Naive thymus-derived CD4-positive, alpha-beta T cell (primary cell): ENCODE results near the gene AATF. TPM values are rescaled to one million over a fixed set of nuclear protein-coding genes. Genes with fewer than 3 reads are reported as not detected.
A peak's percentile ranks its signal among the peaks of the same experiment; 100 is the strongest.

Source experiments
- ATAC-seq: fragments of 150-1000 bp; cut with Tn5 transposase; 2 replicates; pipeline ENCODE4 v1.10.0; 2021; ENCODE audit warnings: mild to moderate bottlenecking, moderate library complexity
- CTCF ChIA-PET: fragments of 350-600 bp; sonication (Branson Sonifier 250); formaldehyde crosslinking; loops from one replicate; lab custom pipeline; 2021; ENCODE audit warnings: antibody characterized with exemption; lab: Charles Lee
- POLR2A ChIA-PET: fragments of 350-600 bp; sonication (Branson Sonifier 250); formaldehyde crosslinking; loops from one replicate; lab custom pipeline; 2021; ENCODE audit warnings: antibody characterized with exemption, inconsistent platforms; lab: Charles Lee
- DNase-seq, 9 donors: peaks; one replicate each; pipeline versions ENCODE4 v3.0.0 to v3.0.0-alpha.2; 2020 to 2022; ENCODE audit warnings: mixed read lengths in 1 of 9
- H3K27ac ChIP-seq: one replicate; pipeline ENCODE4 v1.7.0; 2013; ENCODE audit warnings: mild to moderate bottlenecking, low read depth, low read length, moderate library complexity
- H3K27me3 ChIP-seq, 2 donors: one replicate each; pipeline ENCODE4 v1.7.0; 2013; ENCODE audit warnings: low read length in 2 of 2, mild to moderate bottlenecking in 2 of 2, moderate library complexity in 2 of 2; ENCODE audit not compliant: control insufficient read depth in 2 of 2, insufficient read depth in 2 of 2
- H3K36me3 ChIP-seq, 3 experiments: 1 replicate in 2 of 3; 2 replicates in 1 of 3; pipeline ENCODE4 v1.7.0; 2013; ENCODE audit warnings: low read length in 3 of 3, mild to moderate bottlenecking in 3 of 3, moderate library complexity in 1 of 3; ENCODE audit not compliant: insufficient read depth in 3 of 3, control insufficient read depth in 2 of 3
- H3K4me1 ChIP-seq, 2 donors: one replicate each; pipeline ENCODE4 v1.7.0; 2013; ENCODE audit warnings: low read length in 2 of 2, mild to moderate bottlenecking in 2 of 2, moderate library complexity in 1 of 2; ENCODE audit not compliant: control insufficient read depth in 2 of 2, insufficient read depth in 2 of 2
- H3K4me3 ChIP-seq: 2 replicates; pipeline ENCODE4 v1.7.0; 2013; ENCODE audit warnings: mild to moderate bottlenecking, low read length
- H3K9me3 ChIP-seq, 3 experiments: 1 replicate in 2 of 3; 2 replicates in 1 of 3; pipeline ENCODE4 v1.7.0; 2013; ENCODE audit warnings: low read length in 3 of 3; ENCODE audit not compliant: control insufficient read depth in 2 of 3
- H3K27ac Mint-ChIP-seq, 9 donors: one replicate each; pipeline ENCODE4 v1.8.0; 2020 to 2022; ENCODE audit warnings: mixed read lengths in 9 of 9, mild to moderate bottlenecking in 8 of 9, moderate library complexity in 5 of 9, inconsistent platforms in 2 of 9
- H3K27me3 Mint-ChIP-seq, 5 donors: one replicate each; pipeline ENCODE4 v1.8.0; 2021 to 2022; ENCODE audit warnings: mixed read lengths in 5 of 5, mild to moderate bottlenecking in 1 of 5
- H3K36me3 Mint-ChIP-seq, 5 donors: one replicate each; pipeline ENCODE4 v1.8.0; 2020 to 2022; ENCODE audit warnings: mixed read lengths in 5 of 5, mild to moderate bottlenecking in 3 of 5, inconsistent platforms in 1 of 5
- H3K4me1 Mint-ChIP-seq, 7 donors: one replicate each; pipeline ENCODE4 v1.8.0; 2020 to 2022; ENCODE audit warnings: mixed read lengths in 7 of 7, mild to moderate bottlenecking in 3 of 7, inconsistent platforms in 1 of 7
- H3K4me3 Mint-ChIP-seq, 10 donors: one replicate each; pipeline ENCODE4 v1.8.0; 2020 to 2022; ENCODE audit warnings: mild to moderate bottlenecking in 10 of 10, mixed read lengths in 10 of 10, moderate library complexity in 6 of 10, inconsistent platforms in 2 of 10
- H3K9me3 Mint-ChIP-seq, 11 donors: one replicate each; pipeline ENCODE4 v1.8.0; 2020 to 2022; ENCODE audit warnings: mixed read lengths in 11 of 11, mild to moderate bottlenecking in 4 of 11, inconsistent platforms in 1 of 11, moderate library complexity in 1 of 11
- intact Hi-C, 2 donors: fragments of 100-400 bp; cut with micrococcal nuclease; formaldehyde crosslinking; loops; one replicate each; pipeline ENCODE4 v1.15.1; 2023
- polyA plus RNA-seq, 2 donors: library from polyadenylated mRNA; unstranded; fragments of 300-500 nt; fragmentation: Illumina TruSeq; gene quantifications; one replicate each; pipeline ENCODE4 v1.2.3, GENCODE V29; 2021
- total RNA-seq, 6 experiments: library from RNA in 5 of 6; stranded (reverse) in 5 of 6; gene quantifications; 1 replicate in 5 of 6; 2 replicates in 1 of 6; pipeline ENCODE4 v1.2.3 and lab custom pipeline; 2021 to 2026

Gene AATF
- total and polyA plus RNA-seq, 7 experiments from 2014 or later = 39.7 to 97.1 (median 60.8) TPM

DNA sequence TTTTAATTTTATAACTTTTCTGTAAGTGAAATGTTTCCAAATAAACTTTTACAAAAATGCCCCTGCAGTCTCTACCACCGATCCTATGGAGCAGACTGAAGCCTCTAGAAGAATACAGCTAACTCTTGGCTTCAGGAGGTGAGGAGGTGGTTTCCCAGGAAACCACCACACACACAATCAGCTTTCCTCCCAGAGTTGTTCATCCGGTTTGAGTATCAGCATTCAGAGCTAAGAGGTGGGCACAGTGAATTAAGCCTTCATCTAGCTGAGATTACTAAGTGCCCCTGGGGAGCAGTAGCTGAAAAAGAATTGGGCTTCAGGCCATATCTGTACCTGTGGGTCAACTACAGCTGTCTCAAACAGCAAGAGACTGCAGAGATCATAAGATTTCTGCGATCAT is 139.7 kb downstream of the AATF start:
- Histone ChIP-seq H3K9me3 (no peaks in the 10 kb centered on the region), H3K36me3 (peaks cover 0 to 25% (median 0%) of the 10 kb centered on the region in 3 experiments), H3K4me1 (peaks cover 26 to 36% of the 10 kb centered on the region in 2 donors), H3K27ac (no peak overlapping the region), H3K27me3 (no peaks in the 10 kb centered on the region), H3K4me3 (no peak overlapping the region)
- peaks cover 29 to 58% (median 39%) of the 10 kb centered on the region in 7 donors for H3K4me1 Mint-ChIP-seq
- H3K9me3 Mint-ChIP-seq = no peaks in the 10 kb centered on the region
- ChIA-PET CTCF (no interaction called here), POLR2A (interaction anchor here (1.2 kb wide), 1 partner anchor 139 kb away, joined by 3 read pairs; the partner anchor contains the start of gene AATF)
- DNase-seq = peak in 2 of 9 donors; percentile 4 to 10
- H3K27me3 Mint-ChIP-seq = no peaks in the 10 kb centered on the region
- ATAC-seq = peak; percentile 37
- peak overlapping the region in 6 of 9 donors; percentile 44 to 91 (median 72) for H3K27ac Mint-ChIP-seq
- intact Hi-C loops = no loop called here
- H3K36me3 Mint-ChIP-seq = peaks cover 7 to 36% (median 24%) of the 10 kb centered on the region in 5 donors
- peak overlapping the region in 4 of 10 donors; percentile 3 to 65 (median 37) for H3K4me3 Mint-ChIP-seq

- Histone ChIP-seq H3K4me3 (no peak overlapping the region), H3K36me3 (peaks cover 0 to 25% (median 0%) of the 10 kb centered on the region in 3 experiments), H3K27me3 (no peaks in the 10 kb centered on the region), H3K27ac (peak overlapping the region; percentile 68), H3K9me3 (no peaks in the 10 kb centered on the region), H3K4me1 (peaks cover 26 to 36% of the 10 kb centered on the region in 2 donors)
- peak overlapping the region in 5 of 10 donors; percentile 3 to 65 (median 45) for H3K4me3 Mint-ChIP-seq
- no peak for ATAC-seq
- POLR2A ChIA-PET = interaction anchor here (1.2 kb wide), 1 partner anchor 140 kb away, joined by 3 read pairs; the partner anchor contains the start of gene AATF
- peaks cover 8 to 40% (median 24%) of the 10 kb centered on the region in 5 donors for H3K36me3 Mint-ChIP-seq
- DNase-seq = no peak
- H3K27ac Mint-ChIP-seq = peak overlapping the region in 7 of 9 donors; percentile 59 to 96 (median 93)
- CTCF ChIA-PET = interaction anchor here (1.0 kb wide), 1 partner anchor 43 kb away, joined by 4 read pairs; no protein-coding TSS in a partner anchor
- intact Hi-C loops = no loop called here
- H3K4me1 Mint-ChIP-seq = peaks cover 29 to 59% (median 39%) of the 10 kb centered on the region in 7 donors
- H3K9me3 Mint-ChIP-seq = no peaks in the 10 kb centered on the region
- H3K27me3 Mint-ChIP-seq = no peaks in the 10 kb centered on the region
Measured at GRCh38 chr17:37088913-37089312, 140.2 kb downstream of the AATF start.

DNA sequence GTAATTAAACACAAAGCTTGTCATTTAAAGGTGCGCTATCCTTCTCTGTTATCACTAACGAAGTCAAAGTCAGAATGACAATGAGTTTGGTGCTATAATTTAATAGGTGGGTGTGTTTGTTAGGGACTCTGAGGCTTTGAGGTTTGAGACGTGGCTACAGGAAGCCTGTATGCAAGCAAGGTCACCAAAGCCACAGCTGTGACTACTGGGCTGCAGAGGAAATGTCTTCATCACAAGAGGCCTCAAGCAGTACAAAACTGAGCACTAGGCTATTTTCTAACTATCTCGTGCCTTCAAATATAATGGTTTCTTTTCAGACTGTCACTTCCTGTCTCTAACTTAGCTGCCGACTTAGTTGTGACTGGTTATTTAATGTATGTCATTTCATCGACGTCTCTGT is 141.2 kb downstream of the AATF start:
- Histone ChIP-seq H3K4me1 (peaks cover 26 to 36% of the 10 kb centered on the region in 2 donors), H3K27me3 (no peaks in the 10 kb centered on the region), H3K36me3 (peaks cover 0 to 25% (median 0%) of the 10 kb centered on the region in 3 experiments), H3K27ac (peak overlapping the region; percentile 68), H3K4me3 (no peak overlapping the region), H3K9me3 (no peaks in the 10 kb centered on the region)
- intact Hi-C loops = no loop called here
- peaks cover 12 to 44% (median 26%) of the 10 kb centered on the region in 5 donors for H3K36me3 Mint-ChIP-seq
- H3K4me1 Mint-ChIP-seq = peaks cover 29 to 62% (median 42%) of the 10 kb centered on the region in 7 donors
- ATAC-seq (peak; percentile 93), DNase-seq (peak in 7 of 9 donors; percentile 36 to 62 (median 50))
- H3K9me3 Mint-ChIP-seq = no peaks in the 10 kb centered on the region
- peak overlapping the region; percentile 81 to 96 (median 91) for H3K27ac Mint-ChIP-seq
- CTCF ChIA-PET = interaction anchor here (1.0 kb wide), 1 partner anchor 44 kb away, joined by 4 read pairs; no protein-coding TSS in a partner anchor
- H3K27me3 Mint-ChIP-seq = no peaks in the 10 kb centered on the region
- POLR2A ChIA-PET = no interaction called here
- H3K4me3 Mint-ChIP-seq = peak overlapping the region in 9 of 10 donors; percentile 51 to 69 (median 62)

- ATAC-seq (no peak), DNase-seq (no peak)
- peaks cover 26 to 36% of the 10 kb centered on the region in 2 donors for H3K4me1 ChIP-seq
- Mint-ChIP-seq H3K27me3 (no peaks in the 10 kb centered on the region), H3K36me3 (peaks cover 12 to 42% (median 20%) of the 10 kb centered on the region in 5 donors), H3K9me3 (no peaks in the 10 kb centered on the region), H3K27ac (peak overlapping the region; percentile 30 to 96 (median 90)), H3K4me1 (peaks cover 29 to 62% (median 42%) of the 10 kb centered on the region in 7 donors), H3K4me3 (peak overlapping the region in 2 of 10 donors; percentile 15 to 65)
- H3K27me3 ChIP-seq = no peaks in the 10 kb centered on the region
- peak overlapping the region; percentile 68 for H3K27ac ChIP-seq
- intact Hi-C loops = no loop called here
- no peaks in the 10 kb centered on the region for H3K9me3 ChIP-seq
- POLR2A ChIA-PET = no interaction called here
- no peak overlapping the region for H3K4me3 ChIP-seq
- CTCF ChIA-PET = no interaction called here
- H3K36me3 ChIP-seq = peaks cover 0 to 23% (median 0%) of the 10 kb centered on the region in 3 experiments
Measured at GRCh38 chr17:37090941-37091340, 142.2 kb downstream of the AATF start.

DNA sequence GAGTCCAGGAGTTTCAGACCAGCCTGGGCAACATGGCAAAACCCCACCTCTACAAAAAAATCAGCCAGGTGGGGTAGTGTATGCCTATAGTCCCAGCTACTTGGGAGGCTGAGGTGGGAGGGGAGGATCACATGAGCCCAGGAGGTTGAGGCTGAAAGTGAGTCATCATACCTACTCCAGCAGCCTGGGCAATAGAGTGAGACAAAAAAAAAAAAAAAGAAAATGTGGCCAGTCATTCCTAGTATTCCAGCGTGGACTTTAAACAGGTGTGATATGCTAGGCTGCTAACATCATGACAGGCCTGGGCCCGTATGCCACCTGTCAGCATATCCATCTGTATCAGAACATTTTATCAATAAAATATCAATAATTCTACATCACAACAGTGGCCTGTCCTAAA is 143.3 kb downstream of the AATF start:
- ChIA-PET POLR2A (no interaction called here), CTCF (no interaction called here)
- intact Hi-C loops = no loop called here
- no peak overlapping the region for H3K4me3 ChIP-seq
- H3K27me3 ChIP-seq = no peaks in the 10 kb centered on the region
- H3K27ac Mint-ChIP-seq = peak overlapping the region in 2 of 9 donors; percentile 14 to 51
- DNase-seq (no peak), ATAC-seq (no peak)
- H3K27me3 Mint-ChIP-seq = no peaks in the 10 kb centered on the region
- H3K4me1 ChIP-seq = peaks cover 26 to 36% of the 10 kb centered on the region in 2 donors
- H3K36me3 Mint-ChIP-seq = peaks cover 15 to 45% (median 24%) of the 10 kb centered on the region in 5 donors
- peaks cover 0 to 22% (median 3%) of the 10 kb centered on the region in 3 experiments for H3K36me3 ChIP-seq
- H3K9me3 ChIP-seq = no peaks in the 10 kb centered on the region
- H3K27ac ChIP-seq = no peak overlapping the region
- H3K4me1 Mint-ChIP-seq = peaks cover 29 to 56% (median 46%) of the 10 kb centered on the region in 7 donors
- H3K4me3 Mint-ChIP-seq = no peak overlapping the region
- H3K9me3 Mint-ChIP-seq = no peaks in the 10 kb centered on the region

DNA sequence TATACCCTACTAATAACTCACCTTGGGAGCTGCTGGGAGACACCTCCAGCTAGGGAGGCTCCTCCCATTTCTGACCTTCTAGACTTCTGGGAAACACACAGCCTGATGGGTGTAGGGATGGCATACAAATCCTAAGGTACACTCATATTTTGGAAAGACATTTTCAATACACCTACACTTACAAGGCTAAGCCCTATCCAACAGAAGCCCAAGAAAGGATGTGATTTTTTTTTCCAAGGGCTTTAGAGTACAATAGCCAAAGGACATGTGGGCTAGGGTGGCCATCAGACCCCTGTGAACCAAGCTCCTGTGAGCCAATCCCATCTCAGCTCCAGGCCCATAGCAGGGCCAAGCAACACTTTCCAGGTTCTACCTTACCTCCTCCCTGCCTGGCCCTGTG is 143.9 kb downstream of the AATF start:
- Mint-ChIP-seq H3K27ac (peak overlapping the region in 1 of 9 donors; percentile 51), H3K4me3 (no peak overlapping the region), H3K4me1 (peaks cover 27 to 50% (median 40%) of the 10 kb centered on the region in 7 donors), H3K36me3 (peaks cover 15 to 45% (median 26%) of the 10 kb centered on the region in 5 donors), H3K27me3 (no peaks in the 10 kb centered on the region), H3K9me3 (no peaks in the 10 kb centered on the region)
- Histone ChIP-seq H3K9me3 (no peaks in the 10 kb centered on the region), H3K27ac (no peak overlapping the region), H3K27me3 (no peaks in the 10 kb centered on the region), H3K4me3 (no peak overlapping the region), H3K4me1 (peaks cover 26 to 35% of the 10 kb centered on the region in 2 donors), H3K36me3 (peaks cover 0 to 24% (median 3%) of the 10 kb centered on the region in 3 experiments)
- intact Hi-C loops = no loop called here
- DNase-seq = no peak
- ATAC-seq = no peak
- ChIA-PET POLR2A (no interaction called here), CTCF (interaction anchor here (1.2 kb wide), 1 partner anchor 45 kb away, joined by 3 read pairs; no protein-coding TSS in a partner anchor)
